ENCODE measurements around the gene CDH18. TPM values are rescaled to one million over a fixed set of nuclear protein-coding genes. Genes with fewer than 3 reads are reported as not detected.

CDH18 gene
- total and polyA plus RNA-seq, 2 of the 13 experiments (the other 11 are each of a cell fraction or from before 2014, with no cell fraction given): not detected

- TF ChIP-seq GATA4 (IDR thresholded peaks at IDR 0.05; ENCODE audit: borderline replicate concordance, low read depth) (no peak), ZNF780A (CRISPR knock-in tag; IDR thresholded peaks at IDR 0.05) (no peak), ZNF550 (CRISPR knock-in tag; IDR thresholded peaks at IDR 0.05; ENCODE audit: borderline replicate concordance) (no peak), ZNF660 (CRISPR knock-in tag; IDR thresholded peaks at IDR 0.05; ENCODE audit: borderline replicate concordance, low read depth) (no peak), ZBTB46 (CRISPR knock-in tag; IDR thresholded peaks at IDR 0.05; ENCODE audit: borderline replicate concordance) (no peak), ZNF460 (CRISPR knock-in tag; IDR thresholded peaks at IDR 0.05; ENCODE audit: borderline replicate concordance) (no peak), TOE1 (CRISPR knock-in tag; IDR thresholded peaks at IDR 0.05) (no peak), CSRNP1 (CRISPR knock-in tag; IDR thresholded peaks at IDR 0.05) (no peak), MTF1 (CRISPR knock-in tag; IDR thresholded peaks at IDR 0.05) (no peak)
Measured at GRCh38 chr5:19855453-19855852, 132.5 kb downstream of the CDH18 start (continued).

DNA sequence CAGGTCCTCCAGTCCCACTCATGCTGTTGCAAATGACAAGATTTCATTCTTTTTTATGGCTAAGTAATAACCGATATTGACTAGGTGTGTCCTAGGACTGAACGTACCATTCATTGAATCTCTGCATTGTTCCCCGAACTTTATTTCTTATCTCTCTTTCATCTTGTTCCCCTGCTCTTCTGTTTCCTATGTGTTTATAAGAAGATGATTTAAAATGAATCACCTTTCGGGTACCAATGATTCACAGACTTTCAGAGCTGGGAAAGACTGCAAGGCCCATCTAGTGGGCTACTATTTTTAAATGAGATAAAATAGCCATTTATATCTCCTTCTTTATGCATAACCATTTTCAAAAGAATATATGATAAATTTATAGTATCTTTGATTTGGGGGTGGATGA, 133.0 kb downstream of the CDH18 start:
- H3K4me3 ChIP-seq (replicated peaks in 1 of 3; ENCODE audit: insufficient read depth in 1 of 3, low read depth in 2 of 3, low read length in 3 of 3): no peak overlapping the region
- DNase-seq (ENCODE audit: low spot score) (no peak), FAIRE-seq (no peak), ATAC-seq (no peak)
- H4K20me1 ChIP-seq (ENCODE audit: insufficient read depth, low read length): no peaks in the 10 kb centered on the region
- no peaks in the 10 kb centered on the region for H3K9me3 ChIP-seq (ENCODE audit: low read length)
- CTCF ChIA-PET (ENCODE audit: low intra/inter-chr PET ratio, low total read pairs): no interaction called here
- POLR2A ChIA-PET: no interaction called here
- no peaks in the 10 kb centered on the region for H3K4me1 ChIP-seq (ENCODE audit: insufficient read depth, low read length)
- no peak overlapping the region for H3K9ac ChIP-seq (ENCODE audit: insufficient read depth, low read depth, low read length)
- H3K27ac ChIP-seq (ENCODE audit: extremely low read length, insufficient read depth, low read length): no peak overlapping the region
- intact Hi-C loops (cut with micrococcal nuclease; ENCODE audit: unreplicated experiment): no loop called here
- no peaks in the 10 kb centered on the region for H3K79me2 ChIP-seq (ENCODE audit: insufficient read depth, low read length)
- 30% methylated on average over 4 of the region's 4 CpGs for WGBS (ENCODE audit: low lambda C conversion rate)
- H3K36me3 ChIP-seq (replicated peaks in 1 of 2; ENCODE audit: control insufficient read depth in 1 of 2, insufficient read depth in 2 of 2, low read length in 2 of 2): no peaks in the 10 kb centered on the region
- in situ Hi-C loops (cut with HindIII; ENCODE audit: extremely low pct_ligation_motif_present, low pct_unique_long_range_greater_than_20kb): no loop called here
- H3K4me2 ChIP-seq (ENCODE audit: low read depth, low read length): no peak overlapping the region
- no peaks in the 10 kb centered on the region for H3K27me3 ChIP-seq (ENCODE audit: control insufficient read depth in 1 of 2, insufficient read depth in 2 of 2, low read length in 2 of 2)
- no TSS peak for BruUV-seq (replicated peaks)
- no peak overlapping the region for H2AFZ ChIP-seq (ENCODE audit: low read length)
- TF ChIP-seq ZNF761 (CRISPR knock-in tag; conservative IDR thresholded peaks at IDR 0.05) (no peak), CREM (IDR thresholded peaks at IDR 0.05) (no peak), CREM (CRISPR knock-in tag; IDR thresholded peaks at IDR 0.05) (no peak), SP2 (CRISPR knock-in tag; IDR thresholded peaks at IDR 0.05) (no peak), POLR2AphosphoS5 (IDR thresholded peaks at IDR 0.05; ENCODE audit: low read depth, low read length) (no peak), MAFK (conservative IDR thresholded peaks at IDR 0.05 in 1 of 2, IDR thresholded peaks at IDR 0.05 in 1 of 2; ENCODE audit: low read length in 2 of 2) (no peak), MTA3 (CRISPR knock-in tag; IDR thresholded peaks at IDR 0.05) (no peak), GATA4 (IDR thresholded peaks at IDR 0.05; ENCODE audit: borderline replicate concordance, low read depth) (no peak), ZNF713 (CRISPR knock-in tag; IDR thresholded peaks at IDR 0.05) (no peak)
- TF ChIP-seq, protein P1, sequence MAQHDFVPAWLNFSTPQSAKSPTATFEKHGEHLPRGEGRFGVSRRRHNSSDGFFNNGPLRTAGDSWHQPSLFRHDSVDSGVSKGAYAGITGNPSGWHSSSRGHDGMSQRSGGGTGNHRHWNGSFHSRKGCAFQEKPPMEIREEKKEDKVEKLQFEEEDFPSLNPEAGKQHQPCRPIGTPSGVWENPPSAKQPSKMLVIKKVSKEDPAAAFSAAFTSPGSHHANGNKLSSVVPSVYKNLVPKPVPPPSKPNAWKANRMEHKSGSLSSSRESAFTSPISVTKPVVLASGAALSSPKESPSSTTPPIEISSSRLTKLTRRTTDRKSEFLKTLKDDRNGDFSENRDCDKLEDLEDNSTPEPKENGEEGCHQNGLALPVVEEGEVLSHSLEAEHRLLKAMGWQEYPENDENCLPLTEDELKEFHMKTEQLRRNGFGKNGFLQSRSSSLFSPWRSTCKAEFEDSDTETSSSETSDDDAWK (CRISPR knock-in tag; IDR thresholded peaks at IDR 0.05): no peak
- TF ChIP-seq, protein P2, sequence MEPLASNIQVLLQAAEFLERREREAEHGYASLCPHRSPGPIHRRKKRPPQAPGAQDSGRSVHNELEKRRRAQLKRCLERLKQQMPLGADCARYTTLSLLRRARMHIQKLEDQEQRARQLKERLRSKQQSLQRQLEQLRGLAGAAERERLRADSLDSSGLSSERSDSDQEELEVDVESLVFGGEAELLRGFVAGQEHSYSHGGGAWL (CRISPR knock-in tag; IDR thresholded peaks at IDR 0.05): no peak
